GM18873 (cell line): ENCODE results near the gene LSP1.
A peak's percentile ranks its signal among the peaks of the same experiment; 100 is the strongest.

Experiments used
- ATAC-seq: cut with Tn5 transposase; IDR thresholded peaks from one replicate; pipeline ENCODE4 v1.9.1; 2021; ENCODE audit warnings: mild to moderate bottlenecking, moderate library complexity, moderate number of reproducible peaks; ENCODE audit not compliant: unreplicated experiment, low FRiP score

LSP1 gene

DNA sequence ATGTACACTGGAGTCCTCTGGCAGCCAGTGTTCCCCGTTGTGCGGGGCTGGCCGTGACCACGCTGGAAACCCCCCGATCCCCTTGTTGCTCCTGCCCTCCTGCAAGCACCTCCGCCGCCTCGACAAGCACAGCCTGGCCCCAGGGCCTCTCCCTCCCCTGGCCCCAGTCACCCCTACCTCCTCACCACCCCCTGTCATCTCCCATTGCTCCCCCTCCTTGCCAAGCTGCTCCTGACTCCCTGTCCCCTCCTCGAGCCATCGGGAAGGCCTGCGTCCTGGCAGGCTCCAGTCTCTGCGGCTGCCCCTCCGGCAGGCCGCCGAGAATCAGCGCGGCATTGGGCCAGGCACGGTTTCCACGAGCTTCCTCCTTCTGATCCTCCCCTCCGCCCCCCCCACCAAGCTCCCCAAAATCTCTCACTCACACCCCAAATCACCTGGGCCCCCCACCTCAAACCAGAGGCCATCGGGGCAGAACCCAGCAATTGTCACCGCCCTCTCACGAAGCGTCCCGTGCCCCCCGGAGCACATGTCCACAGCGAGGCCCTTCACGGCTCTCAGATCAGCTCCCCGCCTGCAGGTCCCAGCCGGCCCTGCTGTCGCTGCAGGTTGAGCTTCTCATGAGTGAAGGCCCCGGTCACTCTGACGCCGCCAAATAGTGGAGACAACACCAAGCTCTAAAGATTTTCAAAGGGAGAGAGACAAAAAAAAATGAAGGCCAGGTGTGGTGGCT, 5.7 kb upstream of the LSP1 start:
- no peak for ATAC-seq

DNA sequence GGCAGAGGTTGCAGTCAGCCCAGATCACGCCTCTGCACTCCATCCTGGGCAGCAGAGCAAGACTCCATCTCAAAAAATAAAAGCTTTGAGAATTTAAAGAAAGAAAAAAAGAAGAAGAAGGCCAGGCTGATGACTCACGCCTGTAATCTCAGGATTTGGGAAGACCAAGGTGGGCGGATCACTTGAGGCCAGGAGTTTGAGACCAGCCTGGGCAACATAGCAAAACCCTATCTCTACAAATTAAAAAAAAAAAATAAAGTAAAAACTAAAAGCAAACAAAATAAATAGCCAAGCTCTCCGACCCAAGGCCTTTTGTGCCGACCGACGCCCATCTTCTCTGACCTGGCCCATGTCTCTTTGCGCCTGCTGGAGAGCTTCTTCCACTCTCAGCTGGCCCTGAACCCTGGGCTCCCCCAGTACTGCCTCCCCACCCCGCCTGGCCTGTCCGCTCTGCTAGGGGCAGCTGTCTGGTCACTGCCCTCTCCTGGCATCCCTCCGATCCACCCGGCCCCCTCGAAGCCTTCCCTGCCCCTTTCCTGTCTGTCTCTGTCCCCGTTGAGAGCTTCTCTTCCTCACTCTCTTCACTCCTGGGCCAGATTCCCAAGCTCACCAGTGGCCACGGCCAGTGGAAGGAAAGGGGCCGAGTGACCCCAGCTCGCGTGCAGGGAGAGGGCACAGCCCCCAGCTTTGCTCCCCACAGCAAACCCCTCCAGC, 4.8 kb upstream of the LSP1 start:
- no peak for ATAC-seq

DNA sequence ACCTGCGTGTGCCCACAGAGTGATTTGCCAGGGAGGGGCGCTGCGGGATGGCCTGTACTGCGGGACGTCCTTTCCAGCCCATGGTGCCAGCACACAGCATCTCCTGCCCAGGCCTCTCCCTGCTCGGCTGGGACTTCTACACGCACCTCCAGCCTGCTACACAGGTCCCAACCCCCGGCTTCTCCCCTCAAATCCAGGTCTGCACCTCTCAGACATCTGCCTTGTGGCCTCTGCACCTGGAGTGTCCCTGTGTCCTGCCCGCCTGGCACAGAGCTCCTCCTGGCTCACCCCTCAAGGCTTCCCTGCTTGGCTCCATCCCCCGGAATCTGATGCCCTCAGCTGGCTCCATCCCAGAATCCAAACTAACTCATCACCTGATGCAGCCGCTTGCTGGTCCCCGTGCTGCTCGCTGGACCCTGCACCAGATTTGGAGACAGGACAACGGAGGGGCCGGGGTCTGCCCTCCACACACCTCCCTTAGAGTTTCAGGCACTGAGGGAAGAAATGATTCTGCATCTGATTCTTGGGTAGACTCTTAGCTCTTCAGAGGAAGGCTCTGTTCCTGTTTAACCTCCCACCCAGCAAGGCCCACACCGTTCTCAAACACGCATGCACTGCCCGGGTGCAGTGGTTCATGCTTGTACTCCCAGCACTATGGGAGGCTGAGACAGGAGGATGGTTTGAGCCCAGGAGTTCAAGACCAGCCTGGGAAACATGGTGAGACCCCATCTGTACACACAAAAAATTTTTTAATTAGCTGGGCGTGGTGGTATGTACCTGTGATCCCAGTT, 4.0 kb upstream of the LSP1 start:
- no peak for ATAC-seq

DNA sequence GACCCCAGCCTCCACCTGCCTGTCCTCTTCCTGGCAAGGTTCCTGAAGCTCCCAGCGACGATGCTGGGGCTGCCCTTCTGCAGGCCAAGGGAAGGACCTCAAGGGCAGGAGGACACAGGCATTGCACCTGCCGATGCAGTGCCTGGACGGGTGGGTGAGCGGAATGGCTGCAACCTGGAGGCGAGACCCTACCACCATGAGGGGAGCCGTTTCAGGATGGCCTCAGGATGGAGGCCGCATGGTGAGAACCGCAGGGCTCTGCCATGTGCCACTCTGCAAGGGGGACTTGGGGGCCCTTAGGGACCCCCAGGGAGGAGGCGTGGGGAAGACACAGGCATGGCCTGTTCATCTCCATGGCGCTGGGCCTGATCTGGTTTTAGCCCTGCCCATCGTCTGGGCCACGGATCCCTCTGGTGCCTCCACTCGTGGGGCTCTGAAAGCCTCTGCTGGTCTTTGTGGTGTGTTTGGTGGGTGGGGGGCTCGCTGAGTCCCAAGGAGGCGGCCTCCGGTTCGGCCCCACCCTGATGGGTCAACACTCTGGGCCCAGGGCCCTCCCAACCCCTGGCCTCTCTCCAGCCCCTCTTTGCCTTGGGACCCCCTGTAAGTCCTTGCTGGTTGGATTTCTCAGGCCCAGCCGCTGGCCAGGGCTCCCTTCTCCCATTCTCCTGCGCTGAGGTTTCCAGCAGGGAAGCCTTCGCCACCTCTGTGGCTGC, 1.3 kb upstream of the LSP1 start:
- ATAC-seq: no peak

DNA sequence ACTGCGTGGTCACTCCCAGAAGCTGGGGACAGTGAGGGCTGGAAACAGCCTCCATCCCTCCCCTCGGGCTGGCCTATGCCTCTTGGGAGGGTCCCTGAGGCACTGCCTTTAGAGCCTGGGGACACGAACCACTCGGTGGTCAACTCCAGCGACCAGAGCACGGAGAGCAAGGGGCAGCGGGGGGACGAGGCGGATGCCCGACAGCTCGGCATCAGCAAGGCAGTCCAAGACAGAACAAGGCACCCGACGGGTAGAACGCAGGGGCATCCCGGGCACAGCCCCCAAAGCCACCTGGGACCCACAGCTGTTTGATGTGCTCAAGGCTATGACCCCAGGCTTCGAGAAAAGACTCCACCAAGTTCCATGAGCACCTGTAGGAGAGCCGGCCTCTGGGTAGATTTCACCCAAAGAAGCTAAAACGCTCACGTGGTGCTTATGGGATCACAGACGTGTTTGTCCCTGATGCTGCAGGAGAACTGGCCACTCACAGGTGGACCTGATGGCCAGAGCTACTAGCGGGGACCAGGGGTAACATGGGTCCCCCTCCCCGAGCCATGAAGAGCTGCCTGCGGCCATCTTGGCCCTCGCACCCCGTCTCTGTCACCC, 510 bp upstream of the LSP1 start:
- ATAC-seq: peak; percentile 5

DNA sequence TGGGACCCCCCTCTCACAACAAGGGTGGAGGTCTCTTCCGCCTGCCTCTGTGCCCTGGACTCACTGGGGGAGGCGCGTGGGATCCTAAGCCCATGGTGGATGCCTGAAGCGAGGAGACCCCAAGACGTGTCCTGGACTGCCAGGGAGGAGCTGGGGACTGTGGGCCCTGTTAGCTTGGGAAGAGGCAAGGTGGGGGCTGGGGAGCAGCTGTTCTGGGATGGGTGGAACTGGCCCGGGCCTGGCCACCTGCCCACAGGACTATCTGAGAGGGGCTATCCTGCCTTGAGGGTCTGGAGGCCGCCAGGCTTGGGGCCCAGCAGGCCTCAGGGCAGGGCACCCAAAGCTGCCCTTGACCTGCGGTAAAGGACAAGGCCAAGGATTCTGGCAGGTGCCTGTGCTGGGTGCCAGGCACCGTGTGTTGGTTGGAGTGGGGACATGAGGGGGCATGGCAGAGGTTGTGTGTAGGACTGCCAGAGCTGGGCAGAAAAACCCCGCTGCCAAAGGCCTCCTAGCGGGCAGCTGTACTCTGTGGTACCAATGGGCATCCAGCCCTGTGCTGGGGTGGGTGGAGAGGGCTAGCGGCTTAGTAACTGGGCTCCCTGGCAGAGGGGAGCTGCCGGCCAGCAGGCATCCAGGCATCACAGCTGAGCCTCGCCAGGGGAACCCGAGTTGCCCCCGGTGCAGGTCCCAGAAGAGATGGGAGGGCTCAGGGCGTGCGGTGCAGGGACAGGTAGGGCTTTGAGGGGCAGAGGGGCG, 670 bp downstream of the LSP1 start:
- no peak for ATAC-seq

DNA sequence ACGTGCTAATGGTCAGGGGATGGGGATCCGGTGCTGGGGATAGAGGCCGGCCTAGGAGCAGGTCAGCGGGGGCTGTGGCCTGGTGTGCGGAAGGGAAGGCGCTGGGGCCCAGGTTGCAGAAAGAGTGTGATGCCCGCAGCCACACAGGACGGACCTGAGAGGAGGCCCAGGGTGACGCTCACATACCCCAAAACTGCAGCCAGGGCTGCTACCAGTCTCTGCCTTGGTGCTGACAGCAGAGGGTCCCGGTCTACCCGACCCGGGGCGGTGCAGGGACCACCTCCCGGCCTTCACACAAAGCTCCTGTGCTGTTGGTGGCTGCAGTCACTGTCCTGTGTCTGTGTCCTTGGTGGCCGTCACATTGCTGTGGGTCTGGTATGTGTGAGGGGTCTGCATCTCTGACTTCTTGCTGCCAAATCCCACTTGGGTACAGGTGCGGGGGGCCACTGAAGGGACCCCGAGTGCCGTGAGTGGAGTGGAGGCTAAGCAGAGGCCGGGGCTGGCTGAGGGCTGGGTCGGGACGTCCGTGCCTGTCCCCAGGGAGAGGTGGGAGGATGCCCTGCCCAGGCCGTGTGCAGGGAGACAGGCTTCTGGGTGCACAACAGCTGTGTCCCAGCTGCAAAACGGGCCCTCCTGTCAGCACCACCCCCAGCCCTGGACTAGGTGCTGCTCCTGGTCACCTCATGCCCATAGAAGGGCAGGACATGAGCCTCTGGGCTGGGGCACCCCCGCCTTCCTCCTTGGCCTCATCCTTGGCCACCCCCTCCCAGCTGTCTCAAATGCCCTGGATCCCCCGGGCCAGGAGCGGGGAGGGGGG, 1.5 kb downstream of the LSP1 start:
- peak; percentile 17 for ATAC-seq

DNA sequence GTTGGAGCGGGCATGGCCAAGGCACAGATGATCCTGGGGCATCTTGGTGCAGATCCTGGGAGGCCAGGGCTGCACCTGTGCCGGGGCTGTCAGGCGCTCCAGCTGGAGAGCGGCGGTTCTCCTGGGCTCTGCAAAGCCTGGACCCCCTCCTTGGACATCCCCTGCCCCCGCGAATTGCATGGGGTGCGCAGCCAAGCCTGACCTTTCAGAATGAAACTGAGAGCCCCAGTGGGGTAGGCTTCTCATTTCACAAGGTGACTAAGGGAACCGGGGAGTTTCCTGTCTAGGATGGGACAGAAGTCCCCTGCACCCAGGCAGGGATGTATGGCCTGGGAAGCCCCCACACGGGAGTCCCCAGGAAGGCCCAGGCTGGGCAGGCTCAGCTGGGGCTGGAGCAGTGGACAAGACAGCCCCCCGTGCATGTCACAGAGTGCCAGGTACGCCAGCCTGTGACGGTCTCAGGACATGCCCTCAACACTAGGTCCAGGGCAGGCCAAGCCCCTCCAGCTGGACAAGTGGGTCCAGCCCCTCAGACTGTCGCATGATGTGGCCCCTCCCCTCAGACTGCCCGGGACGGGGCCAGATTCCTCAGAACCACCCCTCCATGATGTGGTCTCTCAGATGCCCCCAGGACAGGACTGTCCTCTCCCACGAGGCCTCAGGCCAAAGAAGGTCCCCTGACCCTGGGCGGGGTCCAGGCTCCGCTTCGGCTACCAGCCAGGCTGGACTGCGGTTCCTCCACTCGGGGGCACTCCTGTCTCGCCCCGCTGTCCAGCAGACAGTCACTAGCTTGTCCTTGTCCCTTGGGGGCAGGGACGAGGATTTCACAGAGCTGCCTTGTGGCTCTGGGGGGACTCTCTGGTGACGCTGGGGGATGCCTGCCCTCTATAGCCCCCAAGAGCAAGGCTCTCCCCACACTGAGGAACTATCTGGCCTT, 2.3 kb downstream of the LSP1 start:
- peak; percentile 29 for ATAC-seq

DNA sequence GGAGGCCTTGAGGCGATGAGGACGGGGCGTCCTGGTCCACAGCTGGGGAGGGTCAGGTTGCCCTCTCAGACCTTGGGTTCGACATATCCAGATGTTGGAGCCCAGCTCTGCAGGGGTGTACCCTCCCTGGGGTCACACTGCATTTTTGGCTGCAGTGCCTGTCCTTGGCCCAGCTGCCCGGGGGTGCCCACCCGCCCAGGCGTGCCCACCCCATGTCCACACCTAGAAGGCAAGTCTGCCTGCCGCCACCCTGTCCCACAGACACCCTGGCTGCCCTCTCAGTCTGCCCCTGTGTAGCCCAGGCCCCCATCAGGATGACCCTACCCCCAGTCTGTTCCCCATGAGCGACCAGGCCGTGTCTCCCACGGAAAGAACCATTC, 3.0 kb downstream of the LSP1 start:
- no peak for ATAC-seq

DNA sequence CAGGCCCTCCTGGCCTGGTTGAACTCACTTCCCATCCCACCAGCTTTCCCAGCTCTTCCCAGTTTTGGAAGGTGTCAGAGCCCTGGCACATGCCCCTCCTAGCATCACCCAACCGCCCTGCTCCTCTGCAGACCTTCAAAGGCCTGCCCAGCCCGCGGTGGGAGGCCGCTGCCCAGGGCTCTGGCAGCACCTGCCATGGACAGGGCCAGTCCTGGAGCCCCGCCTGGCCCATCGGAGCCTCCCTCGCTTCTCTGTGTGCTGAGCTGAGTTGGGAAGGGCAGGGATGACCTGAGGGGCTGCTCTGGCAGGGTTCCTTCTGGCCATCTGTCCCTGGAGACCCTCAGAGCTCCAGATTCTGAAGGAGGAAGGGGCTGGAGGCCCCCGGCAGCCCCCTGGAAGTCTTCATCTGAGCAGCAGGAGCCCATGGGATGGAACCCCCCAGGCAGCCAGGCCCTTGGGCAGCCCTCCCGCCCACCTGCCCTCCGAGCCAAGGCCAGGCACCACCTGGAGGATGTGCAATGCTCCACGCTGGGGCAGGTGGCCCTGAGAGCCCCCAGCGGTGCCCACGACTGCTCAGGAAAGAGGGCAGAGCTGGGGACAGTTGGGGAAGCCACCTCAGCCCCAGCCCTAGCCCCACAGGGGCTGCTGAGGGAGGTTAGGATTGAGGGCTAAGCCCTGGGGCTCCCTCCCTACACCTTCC, 3.6 kb downstream of the LSP1 start:
- no peak for ATAC-seq

DNA sequence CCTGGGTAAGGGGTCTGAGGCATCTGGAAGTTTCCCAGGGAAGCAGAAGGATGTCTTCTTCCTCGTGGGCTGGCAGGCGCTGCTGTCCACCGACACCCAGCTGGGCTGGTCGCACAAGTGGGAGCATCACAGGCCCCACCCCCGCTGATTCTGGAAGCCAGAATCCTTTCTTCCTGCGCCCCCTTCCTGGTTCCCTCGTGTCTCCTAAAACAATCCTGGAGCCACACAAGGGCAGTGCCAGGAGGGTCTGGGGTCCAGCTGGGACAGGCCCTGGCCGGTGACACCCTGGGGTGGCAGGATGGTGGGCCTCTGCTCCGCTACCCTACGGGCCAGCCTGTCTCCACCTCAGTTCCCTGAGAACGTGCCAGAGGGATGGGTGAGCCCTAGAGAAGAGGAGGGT, 4.2 kb downstream of the LSP1 start:
- no peak for ATAC-seq

DNA sequence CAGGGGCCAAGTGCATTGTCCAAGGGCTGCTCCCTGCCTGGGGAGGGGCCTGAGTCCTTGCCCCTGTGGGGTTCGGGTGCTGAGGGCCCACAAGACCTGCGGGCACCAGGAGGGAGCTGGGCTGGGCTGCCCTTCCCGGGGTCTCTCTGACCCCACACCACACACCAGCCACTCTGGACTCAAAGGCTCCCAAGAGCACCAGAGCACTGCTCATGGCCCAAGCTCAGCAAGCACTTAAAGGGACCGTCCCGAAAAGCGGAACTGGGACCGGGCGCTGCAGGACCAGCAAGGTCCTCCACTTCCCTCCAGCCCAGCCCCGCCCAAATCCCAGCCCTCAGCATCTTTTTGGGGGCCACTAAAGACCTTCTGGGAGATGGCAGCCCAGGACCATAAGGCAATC, 5.3 kb downstream of the LSP1 start:
- ATAC-seq: no peak

DNA sequence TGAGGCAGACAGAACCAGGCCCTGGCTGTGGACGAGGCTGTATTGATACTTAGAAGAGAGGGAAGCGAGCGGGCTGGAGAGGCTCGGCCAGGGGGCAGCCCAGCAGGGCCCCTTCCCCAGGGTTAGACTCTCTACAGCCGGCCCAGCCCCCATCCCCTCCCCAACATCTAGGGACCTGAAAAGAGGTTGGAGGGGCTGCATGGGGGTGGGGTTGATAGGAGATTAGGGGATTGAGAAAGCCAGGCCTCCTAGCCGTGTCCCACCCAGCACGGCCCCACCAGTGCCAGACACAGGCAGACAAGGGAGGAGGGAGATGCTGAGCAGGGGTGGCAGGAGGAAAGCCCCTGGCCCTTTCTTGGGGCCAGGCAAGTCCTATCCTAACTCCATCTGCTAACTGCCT, 5.7 kb downstream of the LSP1 start:
- no peak for ATAC-seq

DNA sequence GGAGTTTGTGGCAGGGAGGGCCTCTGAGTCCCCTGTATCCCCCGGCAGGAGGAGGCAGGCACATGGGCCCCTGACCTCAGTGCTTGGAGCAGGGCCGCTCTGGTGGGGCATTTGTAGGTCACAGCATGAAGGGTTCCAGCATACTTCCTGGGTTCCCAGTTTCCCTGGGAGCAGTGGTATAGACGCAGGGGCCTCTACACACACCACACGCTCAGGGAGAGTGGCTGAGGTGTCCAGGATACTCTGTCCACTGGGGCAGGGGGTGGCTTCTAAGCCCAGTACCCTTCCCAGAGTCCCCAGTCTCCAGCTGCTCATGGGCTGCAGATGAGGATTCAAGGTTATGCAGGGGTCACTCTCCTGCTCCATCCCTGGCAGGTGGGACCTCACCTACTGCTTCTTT, 6.1 kb downstream of the LSP1 start:
- ATAC-seq: no peak

DNA sequence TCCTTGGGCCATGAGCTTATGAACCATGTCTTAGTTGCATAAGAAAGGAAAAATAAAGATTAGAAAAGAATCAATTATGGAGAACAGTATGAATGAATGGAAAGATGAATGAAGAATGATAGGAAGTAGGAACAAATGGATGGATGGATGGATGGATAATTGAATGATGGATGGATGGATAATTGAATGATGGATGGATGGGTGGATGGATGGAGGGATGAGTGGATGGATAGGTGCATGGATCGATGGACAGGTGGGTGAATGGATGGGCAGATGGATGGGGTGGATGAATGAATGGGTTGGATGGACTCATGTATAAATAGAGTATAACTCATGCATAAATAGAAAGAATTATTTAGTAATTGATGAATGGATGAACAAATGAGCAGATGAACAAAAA, 7.2 kb downstream of the LSP1 start:
- ATAC-seq: no peak

DNA sequence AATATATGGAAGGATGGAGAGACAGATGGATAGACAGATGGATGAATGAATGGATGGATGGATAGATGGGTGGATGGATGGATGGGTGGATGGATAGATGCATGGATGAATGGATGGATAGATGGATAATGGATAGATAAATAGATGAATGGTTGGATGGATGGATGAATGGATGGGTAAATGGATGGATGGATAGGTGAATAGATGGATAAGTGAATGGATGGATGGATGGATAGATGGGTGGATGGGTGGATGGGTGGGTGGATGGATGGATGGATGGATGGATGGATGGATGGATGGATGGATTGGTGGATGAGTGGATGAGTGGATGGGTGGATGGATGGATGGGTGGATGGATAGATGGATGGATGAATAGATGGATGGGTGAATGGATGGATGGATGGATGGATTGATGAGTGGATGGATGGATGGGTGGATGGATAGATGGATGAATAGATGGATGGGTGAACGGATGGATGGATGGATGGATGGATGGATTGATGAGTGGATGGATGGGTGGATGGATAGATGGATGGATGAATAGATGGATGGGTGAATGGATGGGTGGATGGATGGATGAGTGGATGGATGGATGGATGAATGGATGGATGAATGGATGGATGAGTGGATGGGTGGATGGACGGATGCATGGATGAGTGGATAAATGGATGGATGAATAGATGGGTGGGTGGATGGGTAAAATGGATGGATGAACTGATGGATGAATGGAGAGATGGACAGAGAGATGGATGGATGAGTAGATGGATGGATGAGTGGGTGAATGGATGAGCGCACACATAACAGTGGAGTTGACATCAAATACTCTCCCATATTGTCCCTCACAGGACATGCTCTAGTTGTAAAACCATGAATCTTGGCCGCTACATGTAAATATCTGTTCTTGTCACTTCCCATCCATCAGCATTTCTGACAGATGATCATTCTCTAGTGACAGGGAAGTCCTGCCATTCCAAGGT, 8.8 kb downstream of the LSP1 start:
- ATAC-seq: no peak
